Subcutaneous adipose tissue (tissue), 4 donors: ENCODE data around the gene MYPN. TPM values are rescaled to one million over a fixed set of nuclear protein-coding genes. Genes with fewer than 3 reads are reported as not detected.

Experiments
- CTCF ChIP-seq: fragments of 450-650 bp; IDR thresholded peaks from one replicate; pipeline ENCODE4 v1.5.1; 2016; ENCODE audit warnings: low read depth, mild to moderate bottlenecking, control low read depth, antibody characterized with exemption, moderate library complexity
- total RNA-seq, 4 donors: library from RNA; depleted of rRNA; stranded (reverse); fragments of >200 nt; gene quantifications; one replicate each; pipeline ENCODE4 v1.1.0, GENCODE V29; 2016

The MYPN gene, protein sequence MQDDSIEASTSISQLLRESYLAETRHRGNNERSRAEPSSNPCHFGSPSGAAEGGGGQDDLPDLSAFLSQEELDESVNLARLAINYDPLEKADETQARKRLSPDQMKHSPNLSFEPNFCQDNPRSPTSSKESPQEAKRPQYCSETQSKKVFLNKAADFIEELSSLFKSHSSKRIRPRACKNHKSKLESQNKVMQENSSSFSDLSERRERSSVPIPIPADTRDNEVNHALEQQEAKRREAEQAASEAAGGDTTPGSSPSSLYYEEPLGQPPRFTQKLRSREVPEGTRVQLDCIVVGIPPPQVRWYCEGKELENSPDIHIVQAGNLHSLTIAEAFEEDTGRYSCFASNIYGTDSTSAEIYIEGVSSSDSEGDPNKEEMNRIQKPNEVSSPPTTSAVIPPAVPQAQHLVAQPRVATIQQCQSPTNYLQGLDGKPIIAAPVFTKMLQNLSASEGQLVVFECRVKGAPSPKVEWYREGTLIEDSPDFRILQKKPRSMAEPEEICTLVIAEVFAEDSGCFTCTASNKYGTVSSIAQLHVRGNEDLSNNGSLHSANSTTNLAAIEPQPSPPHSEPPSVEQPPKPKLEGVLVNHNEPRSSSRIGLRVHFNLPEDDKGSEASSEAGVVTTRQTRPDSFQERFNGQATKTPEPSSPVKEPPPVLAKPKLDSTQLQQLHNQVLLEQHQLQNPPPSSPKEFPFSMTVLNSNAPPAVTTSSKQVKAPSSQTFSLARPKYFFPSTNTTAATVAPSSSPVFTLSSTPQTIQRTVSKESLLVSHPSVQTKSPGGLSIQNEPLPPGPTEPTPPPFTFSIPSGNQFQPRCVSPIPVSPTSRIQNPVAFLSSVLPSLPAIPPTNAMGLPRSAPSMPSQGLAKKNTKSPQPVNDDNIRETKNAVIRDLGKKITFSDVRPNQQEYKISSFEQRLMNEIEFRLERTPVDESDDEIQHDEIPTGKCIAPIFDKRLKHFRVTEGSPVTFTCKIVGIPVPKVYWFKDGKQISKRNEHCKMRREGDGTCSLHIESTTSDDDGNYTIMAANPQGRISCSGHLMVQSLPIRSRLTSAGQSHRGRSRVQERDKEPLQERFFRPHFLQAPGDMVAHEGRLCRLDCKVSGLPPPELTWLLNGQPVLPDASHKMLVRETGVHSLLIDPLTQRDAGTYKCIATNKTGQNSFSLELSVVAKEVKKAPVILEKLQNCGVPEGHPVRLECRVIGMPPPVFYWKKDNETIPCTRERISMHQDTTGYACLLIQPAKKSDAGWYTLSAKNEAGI (N-terminal part only)
- total RNA-seq, result not detected

DNA sequence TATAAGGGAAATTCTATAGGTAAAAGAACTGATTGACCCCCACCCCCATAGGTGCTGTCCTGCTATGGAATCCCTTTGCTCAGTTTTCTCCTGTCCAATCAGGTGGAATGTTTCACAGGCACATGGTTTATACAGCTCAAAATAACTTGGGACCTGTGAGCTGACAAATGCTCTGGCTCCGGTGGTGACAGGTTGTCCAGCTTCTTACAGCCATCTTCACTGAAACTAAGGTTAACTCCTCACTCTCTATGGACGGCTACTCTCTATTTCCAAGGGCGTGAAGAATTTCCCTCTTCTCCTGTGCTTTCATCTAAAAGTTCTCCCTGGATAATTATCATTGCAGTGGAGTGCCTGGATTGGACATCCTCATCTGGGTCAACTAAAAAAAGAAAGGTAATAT lies at the start of gene MYPN:
MYPN (plus strand) TSS at position 158 of the 400 bp plus-strand sequence. CDS start 11,951 bp downstream, outside the sequence.
- TF ChIP-seq CTCF, result no peak

- TF ChIP-seq CTCF, result no peak
Measured at GRCh38 chr10:68067029-68067428, 42.3 kb upstream of the MYPN start.

- TF ChIP-seq CTCF, result no peak
Measured at GRCh38 chr10:68067508-68067907, 41.8 kb upstream of the MYPN start.

DNA sequence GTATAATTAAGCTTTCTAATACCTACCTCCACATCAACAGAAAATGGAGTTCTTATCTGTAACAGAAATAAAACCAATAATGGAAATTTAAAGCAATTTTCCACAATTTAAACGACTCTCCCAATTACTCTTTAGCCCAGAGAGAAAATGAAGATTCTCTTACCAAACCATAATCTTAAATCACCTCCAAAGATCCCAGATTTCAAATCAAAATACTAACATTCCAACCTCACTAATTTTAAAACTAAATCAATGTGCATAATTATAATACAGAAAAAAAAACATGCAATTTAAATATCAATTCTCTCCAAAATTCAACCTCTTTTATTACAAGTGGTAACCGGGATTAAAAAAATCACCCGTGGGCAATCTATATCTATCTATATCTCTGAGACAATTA lies 35.7 kb upstream of the MYPN start:
- TF ChIP-seq CTCF, result no peak

- TF ChIP-seq CTCF, result no peak
Measured at GRCh38 chr10:68074031-68074774, 35.1 kb upstream of the MYPN start.

GRCh38 chr10:68074775-68075549 lies 34.3 kb upstream of the MYPN start, which contains the start of gene HERC4:
HERC4 (minus strand) TSS chr10:68075283; CDS start chr10:68073108, 2,175 bp downstream.
- TF ChIP-seq CTCF, result no peak
